PC-9 (cell line): ENCODE results near the gene OR6X1. TPM values are rescaled to one million over a fixed set of nuclear protein-coding genes. Genes with fewer than 3 reads are reported as not detected.

Experiments used
- BruUV-seq: library from RNA; stranded (reverse); fragments of 400-500 nt; replicated peaks from 2 replicates; lab custom pipeline; 2021; lab: Mats Ljungman, UMichigan
- CTCF ChIA-PET: fragments of 300-600 bp; sonication (Branson Sonifier 250); formaldehyde crosslinking; loops from one replicate; lab custom pipeline; 2022; ENCODE audit warnings: antibody characterized with exemption; lab: Charles Lee
- POLR2A ChIA-PET: fragments of 300-600 bp; sonication (Branson Sonifier 250); formaldehyde crosslinking; loops from one replicate; lab custom pipeline; 2022; ENCODE audit warnings: antibody characterized with exemption; ENCODE audit not compliant: unreplicated experiment; lab: Charles Lee
- DNase-seq, 2 experiments: peaks; one replicate each; pipeline versions ENCODE4 v3.0.0 to v3.0.0-alpha.2; 2015 to 2022; ENCODE audit warnings: mixed read lengths in 1 of 2
- H2AFZ ChIP-seq: fragments of 200-600 bp; sonication (generic); 2 replicates; pipeline ENCODE4 v1.8.1; 2017; ENCODE audit warnings: antibody characterized with exemption
- H3F3A ChIP-seq: fragments of 200-600 bp; sonication (generic); 2 replicates; pipeline ENCODE4 v1.8.1; 2017; ENCODE audit warnings: antibody characterized with exemption, mild to moderate bottlenecking, low read depth; ENCODE audit not compliant: insufficient read depth
- H3K27ac ChIP-seq: fragments of 200-600 bp; sonication (generic); 2 replicates; pipeline ENCODE4 v1.6.1; 2016; ENCODE audit warnings: mixed run types
- H3K27me3 ChIP-seq: fragments of 200-600 bp; sonication (generic); 2 replicates; pipeline ENCODE4 v1.6.1; 2016; ENCODE audit warnings: low read depth, mixed run types; ENCODE audit not compliant: insufficient read depth
- H3K36me3 ChIP-seq: fragments of 200-600 bp; sonication (generic); 2 replicates; pipeline ENCODE4 v1.6.1; 2016; ENCODE audit warnings: low read depth, mixed run types
- H3K4me1 ChIP-seq: fragments of 200-600 bp; sonication (generic); replicated peaks from 2 replicates; pipeline ENCODE4 v1.6.1; 2016; ENCODE audit warnings: mixed run types; ENCODE audit not compliant: insufficient read depth
- H3K4me2 ChIP-seq: fragments of 200-600 bp; sonication (generic); 2 replicates; pipeline ENCODE4 v1.6.1; 2017; ENCODE audit warnings: mixed run types
- H3K4me3 ChIP-seq: fragments of 200-600 bp; sonication (generic); 2 replicates; pipeline ENCODE4 v1.6.1; 2016; ENCODE audit warnings: mixed run types
- H3K79me2 ChIP-seq: fragments of 200-600 bp; sonication (generic); 2 replicates; pipeline ENCODE4 v1.6.1; 2017; ENCODE audit warnings: low read depth, mixed run types
- H3K9me2 ChIP-seq: fragments of 200-600 bp; sonication (generic); 2 replicates; pipeline ENCODE4 v1.8.1; 2017; ENCODE audit warnings: mild to moderate bottlenecking; ENCODE audit not compliant: insufficient read depth
- H3K9me3 ChIP-seq: fragments of 200-600 bp; sonication (generic); 2 replicates; pipeline ENCODE4 v1.8.1; 2016; ENCODE audit warnings: low read depth; ENCODE audit not compliant: insufficient read depth
- H4K20me1 ChIP-seq: fragments of 200-600 bp; sonication (generic); 2 replicates; pipeline ENCODE4 v1.8.1; 2017; ENCODE audit not compliant: insufficient read depth
- EZH2 ChIP-seq: fragments of 200-600 bp; sonication (generic); IDR thresholded peaks from 2 replicates; pipeline ENCODE4 v1.8.0; 2017; ENCODE audit warnings: antibody characterized with exemption, low read depth
- intact Hi-C: fragments of 100-400 bp; cut with micrococcal nuclease; formaldehyde crosslinking; loops from one replicate; pipeline ENCODE4 v1.10.0; 2022; ENCODE audit not compliant: unreplicated experiment
- total RNA-seq: library from RNA; stranded (reverse); gene quantifications from 2 replicates; pipeline ENCODE4 v1.2.3, GENCODE V29; 2021
- TF ChIP-seq, protein P1 (sequence below): fragments of 200-600 bp; sonication (generic); conservative IDR thresholded peaks from 2 replicates; pipeline ENCODE4 v1.6.1; 2017; ENCODE audit warnings: mixed run types, antibody characterized with exemption, mild to moderate bottlenecking, moderate library complexity

Gene OR6X1
- total RNA-seq, 1 experiment from 2014 or later = not detected

GRCh38 chr11:123799438-123799837 is 45.1 kb upstream of the OR6X1 start:
- Histone ChIP-seq H4K20me1 (no peaks in the 10 kb centered on the region), H2AFZ (no peak overlapping the region), H3K9me2 (no peaks in the 10 kb centered on the region), H3F3A (no peaks in the 10 kb centered on the region), H3K4me3 (no peak overlapping the region), H3K36me3 (no peaks in the 10 kb centered on the region), H3K27me3 (0 out of 2 replicates have a peak, but pooled peaks cover 3% of the 10 kb centered on the region), H3K9me3 (no peaks in the 10 kb centered on the region), H3K4me2 (no peak overlapping the region), H3K4me1 (no peaks in the 10 kb centered on the region), H3K27ac (no peak overlapping the region), H3K79me2 (no peaks in the 10 kb centered on the region)
- POLR2A ChIA-PET = no interaction called here
- intact Hi-C loops = no loop called here
- no peak for DNase-seq
- CTCF ChIA-PET = no interaction called here
- BruUV-seq = no TSS peak
- TF ChIP-seq EZH2 = no peak
- TF ChIP-seq, protein P1, sequence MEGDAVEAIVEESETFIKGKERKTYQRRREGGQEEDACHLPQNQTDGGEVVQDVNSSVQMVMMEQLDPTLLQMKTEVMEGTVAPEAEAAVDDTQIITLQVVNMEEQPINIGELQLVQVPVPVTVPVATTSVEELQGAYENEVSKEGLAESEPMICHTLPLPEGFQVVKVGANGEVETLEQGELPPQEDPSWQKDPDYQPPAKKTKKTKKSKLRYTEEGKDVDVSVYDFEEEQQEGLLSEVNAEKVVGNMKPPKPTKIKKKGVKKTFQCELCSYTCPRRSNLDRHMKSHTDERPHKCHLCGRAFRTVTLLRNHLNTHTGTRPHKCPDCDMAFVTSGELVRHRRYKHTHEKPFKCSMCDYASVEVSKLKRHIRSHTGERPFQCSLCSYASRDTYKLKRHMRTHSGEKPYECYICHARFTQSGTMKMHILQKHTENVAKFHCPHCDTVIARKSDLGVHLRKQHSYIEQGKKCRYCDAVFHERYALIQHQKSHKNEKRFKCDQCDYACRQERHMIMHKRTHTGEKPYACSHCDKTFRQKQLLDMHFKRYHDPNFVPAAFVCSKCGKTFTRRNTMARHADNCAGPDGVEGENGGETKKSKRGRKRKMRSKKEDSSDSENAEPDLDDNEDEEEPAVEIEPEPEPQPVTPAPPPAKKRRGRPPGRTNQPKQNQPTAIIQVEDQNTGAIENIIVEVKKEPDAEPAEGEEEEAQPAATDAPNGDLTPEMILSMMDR = no peak

DNA sequence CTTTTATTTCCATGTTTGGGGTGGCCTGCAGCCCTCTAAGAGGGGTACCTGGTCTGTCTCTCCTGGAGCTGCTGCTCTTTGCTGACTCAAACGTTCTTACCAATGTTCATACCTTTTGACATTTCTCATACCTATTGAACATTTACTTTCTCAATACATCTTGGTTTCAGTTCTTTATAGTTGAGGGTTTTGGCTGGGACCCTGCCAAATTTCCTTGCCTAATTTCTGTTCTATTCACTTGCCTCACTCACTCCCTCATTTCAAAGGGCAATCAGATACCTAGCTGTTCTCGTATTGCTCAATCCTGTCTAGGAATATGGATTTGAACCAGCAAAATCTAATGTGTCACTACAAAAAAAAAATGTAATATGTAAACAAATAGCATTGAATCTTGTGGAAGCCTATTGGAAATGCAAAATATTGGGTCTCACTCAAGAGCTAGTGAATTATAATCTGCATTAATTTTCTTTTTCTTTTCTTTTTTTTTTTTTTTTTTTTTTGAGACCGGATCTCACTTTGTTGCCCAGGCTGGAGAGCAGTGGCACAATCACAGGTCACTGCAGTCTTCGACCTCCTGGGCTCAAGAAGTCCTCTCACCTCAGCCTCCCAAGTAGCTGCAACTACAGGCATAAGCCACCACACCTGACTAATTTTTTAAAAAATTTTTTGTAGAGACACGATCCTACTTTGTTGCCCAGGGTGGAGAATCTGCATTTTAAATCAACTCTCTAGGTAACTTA is 44.4 kb upstream of the OR6X1 start:
- no peaks in the 10 kb centered on the region for H4K20me1 ChIP-seq
- DNase-seq = no peak
- CTCF ChIA-PET = no interaction called here
- H3K9me2 ChIP-seq = no peaks in the 10 kb centered on the region
- H3K36me3 ChIP-seq = no peaks in the 10 kb centered on the region
- no peaks in the 10 kb centered on the region for H3F3A ChIP-seq
- no peaks in the 10 kb centered on the region for H3K9me3 ChIP-seq
- no peak overlapping the region for H2AFZ ChIP-seq
- H3K27me3 ChIP-seq = 0 out of 2 replicates have a peak, but pooled peaks cover 3% of the 10 kb centered on the region
- no peak for TF ChIP-seq EZH2
- TF ChIP-seq, protein P1 = no peak
- POLR2A ChIA-PET = no interaction called here
- no peaks in the 10 kb centered on the region for H3K79me2 ChIP-seq
- intact Hi-C loops = no loop called here
- H3K4me1 ChIP-seq = no peaks in the 10 kb centered on the region
- H3K4me2 ChIP-seq = no peak overlapping the region
- no peak overlapping the region for H3K27ac ChIP-seq
- no peak overlapping the region for H3K4me3 ChIP-seq
- BruUV-seq = no TSS peak

DNA sequence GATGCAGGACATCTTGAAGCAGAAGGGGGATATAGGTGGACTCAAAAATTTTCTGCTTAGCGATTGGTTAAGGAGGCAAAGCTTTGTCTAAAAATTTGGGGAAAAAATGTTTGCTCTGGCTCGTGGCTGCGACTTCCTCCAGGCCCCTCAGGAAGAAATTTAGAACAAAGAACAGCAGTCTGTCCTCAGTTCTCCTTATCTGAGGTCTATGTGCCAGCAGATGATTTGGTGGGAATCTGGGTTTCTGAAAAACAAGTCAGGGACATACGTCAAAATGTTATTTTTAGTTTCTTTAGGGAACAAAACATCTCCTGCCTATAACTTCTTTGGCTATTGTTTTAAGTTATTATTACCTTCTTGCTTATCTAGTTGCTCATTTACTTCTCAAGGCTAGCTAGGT is 43.8 kb upstream of the OR6X1 start:
- intact Hi-C loops = no loop called here
- no peak for DNase-seq
- H3K79me2 ChIP-seq = no peaks in the 10 kb centered on the region
- H2AFZ ChIP-seq = no peak overlapping the region
- no peaks in the 10 kb centered on the region for H3F3A ChIP-seq
- no peak overlapping the region for H3K4me2 ChIP-seq
- no peaks in the 10 kb centered on the region for H4K20me1 ChIP-seq
- POLR2A ChIA-PET = no interaction called here
- no peak overlapping the region for H3K4me3 ChIP-seq
- no peaks in the 10 kb centered on the region for H3K9me3 ChIP-seq
- no TSS peak for BruUV-seq
- no peaks in the 10 kb centered on the region for H3K36me3 ChIP-seq
- H3K4me1 ChIP-seq = no peaks in the 10 kb centered on the region
- H3K9me2 ChIP-seq = no peaks in the 10 kb centered on the region
- H3K27me3 ChIP-seq = 0 out of 2 replicates have a peak, but pooled peaks cover 3% of the 10 kb centered on the region
- CTCF ChIA-PET = no interaction called here
- H3K27ac ChIP-seq = no peak overlapping the region
- TF ChIP-seq EZH2 = no peak
- TF ChIP-seq, protein P1 = no peak
